ENCODE measurements around the gene IRAG1.

The IRAG1 gene

GRCh38 chr11:10645212-10645795 lies 48.3 kb downstream of the IRAG1 start:
- DNase-seq (ENCODE audit: low spot score), result no peak

Data from hematopoietic multipotent progenitor cell treated with erythropoietin and hydrocortisone succinate and interleukin-3 and kit ligand, for 17 days (in vitro differentiated cells).